ENCODE data around the gene SLC6A16.

Gene SLC6A16

DNA sequence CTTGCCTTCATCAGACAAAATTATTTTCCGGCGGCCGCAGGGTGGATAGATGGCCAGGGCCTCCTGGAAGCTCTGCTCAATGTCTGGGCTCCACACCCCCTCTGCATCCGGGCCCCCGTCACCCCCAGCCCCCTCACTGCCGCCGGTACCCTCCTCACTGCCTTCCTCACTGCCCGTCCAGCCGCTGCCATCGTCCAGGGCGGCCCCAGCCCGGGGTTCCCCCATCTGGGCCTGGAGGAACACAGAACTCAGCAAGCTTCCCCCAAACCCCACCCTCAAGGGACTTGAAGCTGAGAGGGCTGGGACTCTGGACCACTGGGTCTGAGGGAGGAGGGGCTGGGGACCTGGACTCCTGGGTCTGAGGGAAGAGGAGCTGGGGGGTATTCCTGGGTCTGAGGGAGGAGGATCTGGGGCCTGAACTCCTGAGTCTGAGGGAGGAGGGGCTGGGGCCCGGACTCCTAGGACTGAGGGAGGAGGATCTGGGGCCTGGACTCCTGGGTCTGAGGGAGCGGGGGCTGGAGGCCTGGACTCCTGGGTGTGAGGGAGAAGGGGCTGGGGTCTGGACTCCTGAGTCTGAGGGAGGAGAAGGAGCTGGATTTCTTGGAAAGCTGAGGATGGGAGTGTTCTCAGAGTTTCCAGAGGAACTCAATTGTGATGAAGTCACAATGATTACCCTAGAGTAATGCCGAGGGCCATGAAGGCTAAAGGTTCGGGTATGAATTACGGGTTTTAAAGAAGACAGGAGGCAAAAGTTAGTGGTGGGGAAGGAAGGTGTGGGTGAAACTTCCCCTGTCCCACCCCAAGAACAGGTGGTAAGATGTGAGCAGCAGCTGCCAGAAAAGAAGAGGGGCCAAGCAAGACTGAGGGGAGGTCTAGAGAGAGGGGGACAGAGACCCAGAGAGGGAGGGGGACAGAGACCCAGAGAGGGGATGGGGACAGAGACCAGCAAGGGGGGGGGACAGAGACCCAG, 35.1 kb upstream of the SLC6A16 start:
- H3K9me3 ChIP-seq (ENCODE audit: severe bottlenecking): no peaks in the 10 kb centered on the region
- no peak overlapping the region for H3K27ac ChIP-seq
- no peak overlapping the region for H3K4me3 ChIP-seq (ENCODE audit: low read depth, low read length)
- TF ChIP-seq, protein P1, sequence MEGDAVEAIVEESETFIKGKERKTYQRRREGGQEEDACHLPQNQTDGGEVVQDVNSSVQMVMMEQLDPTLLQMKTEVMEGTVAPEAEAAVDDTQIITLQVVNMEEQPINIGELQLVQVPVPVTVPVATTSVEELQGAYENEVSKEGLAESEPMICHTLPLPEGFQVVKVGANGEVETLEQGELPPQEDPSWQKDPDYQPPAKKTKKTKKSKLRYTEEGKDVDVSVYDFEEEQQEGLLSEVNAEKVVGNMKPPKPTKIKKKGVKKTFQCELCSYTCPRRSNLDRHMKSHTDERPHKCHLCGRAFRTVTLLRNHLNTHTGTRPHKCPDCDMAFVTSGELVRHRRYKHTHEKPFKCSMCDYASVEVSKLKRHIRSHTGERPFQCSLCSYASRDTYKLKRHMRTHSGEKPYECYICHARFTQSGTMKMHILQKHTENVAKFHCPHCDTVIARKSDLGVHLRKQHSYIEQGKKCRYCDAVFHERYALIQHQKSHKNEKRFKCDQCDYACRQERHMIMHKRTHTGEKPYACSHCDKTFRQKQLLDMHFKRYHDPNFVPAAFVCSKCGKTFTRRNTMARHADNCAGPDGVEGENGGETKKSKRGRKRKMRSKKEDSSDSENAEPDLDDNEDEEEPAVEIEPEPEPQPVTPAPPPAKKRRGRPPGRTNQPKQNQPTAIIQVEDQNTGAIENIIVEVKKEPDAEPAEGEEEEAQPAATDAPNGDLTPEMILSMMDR (IDR thresholded peaks at IDR 0.05; ENCODE audit: low read depth, low read length): no peak
- H3K27me3 ChIP-seq (ENCODE audit: insufficient read depth, low read depth, severe bottlenecking): no peaks in the 10 kb centered on the region
- no peak for DNase-seq
- peaks cover 18% of the 10 kb centered on the region for H3K36me3 ChIP-seq

DNA sequence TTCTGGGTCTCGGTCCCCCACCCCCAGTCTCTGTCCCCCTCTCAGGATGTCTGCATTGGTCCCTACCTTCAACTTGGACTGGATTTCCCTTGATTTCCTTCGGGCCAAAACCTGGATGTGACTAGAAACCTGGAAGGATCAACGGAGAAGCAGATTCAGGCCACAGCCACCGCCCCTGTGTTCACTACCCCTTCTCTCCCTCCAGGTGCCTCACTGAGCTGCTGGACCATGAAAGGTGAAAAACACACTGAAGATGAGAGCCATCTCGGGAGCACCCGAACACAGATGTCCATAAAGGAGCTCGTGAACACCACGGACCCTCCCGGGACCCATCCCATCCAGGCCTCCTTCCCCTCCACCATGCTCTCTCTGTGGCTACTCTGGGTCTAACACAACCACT, 32.2 kb upstream of the SLC6A16 start:
- peaks cover 26% of the 10 kb centered on the region for H3K36me3 ChIP-seq
- H3K9me3 ChIP-seq (ENCODE audit: severe bottlenecking): no peaks in the 10 kb centered on the region
- H3K27me3 ChIP-seq (ENCODE audit: insufficient read depth, low read depth, severe bottlenecking): no peaks in the 10 kb centered on the region
- H3K4me3 ChIP-seq (ENCODE audit: low read depth, low read length): no peak overlapping the region
- TF ChIP-seq, protein P1 (IDR thresholded peaks at IDR 0.05; ENCODE audit: low read depth, low read length): no peak
- H3K27ac ChIP-seq: no peak overlapping the region
- no peak for DNase-seq

DNA sequence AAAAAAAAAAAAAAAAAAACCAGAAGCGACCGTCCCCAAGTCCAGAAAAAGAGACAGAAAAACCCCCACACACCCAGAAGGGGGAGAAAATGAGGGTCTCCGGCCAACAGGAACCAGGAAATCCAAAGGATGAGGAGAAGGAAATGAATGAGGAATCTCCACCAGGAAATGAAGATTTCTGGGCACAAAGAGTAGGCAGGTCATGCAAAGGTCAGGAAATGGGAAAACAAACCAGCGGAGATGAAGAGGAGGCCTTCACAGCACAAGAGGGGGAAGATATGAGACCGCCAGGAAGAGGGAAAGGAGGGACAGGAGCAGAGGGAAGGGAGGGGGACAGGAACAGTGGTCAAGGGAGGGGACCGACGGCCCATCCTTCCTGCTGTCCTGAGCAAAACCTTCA, 31.4 kb upstream of the SLC6A16 start:
- TF ChIP-seq, protein P1 (IDR thresholded peaks at IDR 0.05; ENCODE audit: low read depth, low read length): no peak

DNA sequence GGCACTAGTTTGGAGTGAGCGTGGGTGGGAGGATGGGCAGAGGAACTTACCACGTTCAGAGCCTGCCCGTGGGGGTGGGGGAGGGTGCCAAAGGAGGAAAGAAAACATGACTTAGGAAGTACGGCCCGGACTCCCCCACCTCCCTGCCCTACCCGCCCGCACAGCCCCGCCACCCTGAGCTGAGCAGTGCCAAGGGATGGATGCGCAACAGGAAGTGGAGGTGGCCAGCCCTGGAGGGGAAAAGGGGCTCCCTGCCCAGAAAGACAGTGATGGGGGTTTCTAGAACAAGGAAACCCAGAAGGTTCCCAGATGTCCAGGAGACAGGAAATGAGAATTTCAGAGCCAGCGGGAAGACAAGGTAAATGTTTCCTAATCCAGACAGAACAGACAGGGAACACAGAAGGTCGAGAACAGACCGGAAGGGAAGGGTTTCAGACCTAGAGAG, 30.9 kb upstream of the SLC6A16 start:
- TF ChIP-seq, protein P1 (IDR thresholded peaks at IDR 0.05; ENCODE audit: low read depth, low read length): no peak
- Histone ChIP-seq H3K36me3 (peaks cover 33% of the 10 kb centered on the region), H3K27ac (no peak overlapping the region), H3K4me3 (ENCODE audit: low read depth, low read length) (no peak overlapping the region), H3K9me3 (ENCODE audit: severe bottlenecking) (no peaks in the 10 kb centered on the region), H3K27me3 (ENCODE audit: insufficient read depth, low read depth, severe bottlenecking) (no peaks in the 10 kb centered on the region)
- DNase-seq: no peak

More for the DNA sequence above, 31.4 kb upstream of the SLC6A16 start:
- peaks cover 29% of the 10 kb centered on the region for H3K36me3 ChIP-seq
- H3K27me3 ChIP-seq (ENCODE audit: insufficient read depth, low read depth, severe bottlenecking): no peaks in the 10 kb centered on the region
- H3K27ac ChIP-seq: no peak overlapping the region
- no peak overlapping the region for H3K4me3 ChIP-seq (ENCODE audit: low read depth, low read length)
- H3K9me3 ChIP-seq (ENCODE audit: severe bottlenecking): no peaks in the 10 kb centered on the region
- DNase-seq: no peak

DNA sequence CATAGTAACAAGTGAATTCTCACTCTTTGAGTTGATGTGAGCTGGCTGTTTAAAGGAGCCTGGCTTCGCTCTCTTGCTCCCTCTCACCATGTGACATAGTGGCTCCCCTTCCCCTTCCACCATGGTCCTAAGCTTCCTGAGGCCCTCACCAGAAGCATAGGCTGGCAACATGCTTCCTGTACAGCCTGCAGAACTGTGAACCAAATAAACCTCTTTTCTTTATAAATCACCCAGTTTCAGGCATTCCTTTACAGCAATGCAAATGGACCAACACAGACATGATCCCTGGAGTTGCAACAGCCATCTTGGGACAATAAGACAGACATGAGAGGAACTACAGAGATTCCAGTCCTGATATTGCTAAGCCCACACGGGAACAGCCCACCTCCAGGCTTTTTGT, 24.6 kb upstream of the SLC6A16 start:
- no peak overlapping the region for H3K4me3 ChIP-seq (ENCODE audit: low read depth, low read length)
- H3K27ac ChIP-seq: no peak overlapping the region
- no peaks in the 10 kb centered on the region for H3K27me3 ChIP-seq (ENCODE audit: insufficient read depth, low read depth, severe bottlenecking)
- peaks cover 68% of the 10 kb centered on the region for H3K36me3 ChIP-seq
- no peak for DNase-seq
- no peaks in the 10 kb centered on the region for H3K9me3 ChIP-seq (ENCODE audit: severe bottlenecking)
- TF ChIP-seq, protein P1 (IDR thresholded peaks at IDR 0.05; ENCODE audit: low read depth, low read length): no peak

All from WERI-Rb-1 (cell line).